HepG2 (cell line): Measurements from ENCODE around the gene INO80B. TPM values are rescaled to one million over a fixed set of nuclear protein-coding genes. Genes with fewer than 3 reads are reported as not detected.
A peak's percentile ranks its signal among the peaks of the same experiment; 100 is the strongest.

ENCODE experiments used
- DPF2 ChIP-seq: sonication (generic); formaldehyde crosslinking; IDR thresholded peaks from 2 replicates; pipeline ENCODE4 v1.4.0; 2020; ENCODE audit warnings: mild to moderate bottlenecking, low read depth, missing genetic modification reagents, borderline replicate concordance
- FOXP1 ChIP-seq, 2 experiments: fragments of 450-650 bp in 1 of 2; IDR thresholded peaks; 2 replicates each; pipeline ENCODE4 v1.6.1; 2017 to 2018; ENCODE audit warnings: antibody characterized with exemption in 1 of 2
- GABPA ChIP-seq, 2 experiments: IDR thresholded peaks; 2 replicates each; pipeline ENCODE4 v1.6.1; 2011 to 2016; ENCODE audit warnings: low read depth in 2 of 2, low read length in 1 of 2, missing biosample characterization in 1 of 2, missing genetic modification characterization in 1 of 2
- GZF1 ChIP-seq: sonication (generic); formaldehyde crosslinking; IDR thresholded peaks from 2 replicates; pipeline ENCODE4 v1.5.1; 2020; ENCODE audit warnings: mild to moderate bottlenecking, missing genetic modification reagents
- KDM5B ChIP-seq: sonication (generic); formaldehyde crosslinking; IDR thresholded peaks from 2 replicates; pipeline ENCODE4 v1.4.0; 2020; ENCODE audit warnings: missing genetic modification reagents, mild to moderate bottlenecking, borderline replicate concordance
- KLF6 ChIP-seq: IDR thresholded peaks from 2 replicates; pipeline ENCODE4 v1.8.0; 2016; ENCODE audit warnings: missing biosample characterization, missing genetic modification reagents
- MEF2D ChIP-seq: sonication (generic); formaldehyde crosslinking; IDR thresholded peaks from 2 replicates; pipeline ENCODE4 v1.5.1; 2020; ENCODE audit warnings: mild to moderate bottlenecking, missing genetic modification reagents
- PPARG ChIP-seq: conservative IDR thresholded peaks from 2 replicates; pipeline ENCODE4 v1.6.1; 2016; ENCODE audit warnings: missing biosample characterization, missing genetic modification reagents
- RFX3 ChIP-seq: IDR thresholded peaks from 2 replicates; pipeline ENCODE4 v1.6.1; 2016; ENCODE audit warnings: missing biosample characterization, missing genetic modification reagents
- RFX5 ChIP-seq: IDR thresholded peaks from 2 replicates; pipeline ENCODE4 v1.6.1; 2011; ENCODE audit warnings: low read depth, low read length, improper control_type of control experiment
- RNF219 ChIP-seq: sonication (generic); formaldehyde crosslinking; IDR thresholded peaks from 2 replicates; pipeline ENCODE4 v1.5.0; 2020; ENCODE audit warnings: mild to moderate bottlenecking, missing genetic modification reagents
- SKI ChIP-seq: fragments of 450-650 bp; IDR thresholded peaks from one replicate; pipeline ENCODE4 v1.6.1; 2018; ENCODE audit warnings: mild to moderate bottlenecking; ENCODE audit not compliant: partially characterized antibody
- ZFYVE20 ChIP-seq: sonication (generic); formaldehyde crosslinking; IDR thresholded peaks from 2 replicates; pipeline ENCODE4 v1.8.0; 2023; ENCODE audit warnings: low read depth, mild to moderate bottlenecking, moderate library complexity, missing genetic modification reagents, borderline replicate concordance
- ZNF138 ChIP-seq: sonication (generic); formaldehyde crosslinking; IDR thresholded peaks from 2 replicates; pipeline ENCODE4 v1.5.0; 2020; ENCODE audit warnings: mild to moderate bottlenecking, low read depth, missing genetic modification reagents
- ZNF557 ChIP-seq: sonication (generic); formaldehyde crosslinking; IDR thresholded peaks from 2 replicates; pipeline ENCODE4 v1.4.0; 2020; ENCODE audit warnings: missing genetic modification reagents
- ZNF574 ChIP-seq: sonication (generic); formaldehyde crosslinking; IDR thresholded peaks from 2 replicates; pipeline ENCODE4 v1.4.0; 2020; ENCODE audit warnings: missing genetic modification reagents
- ZNF670 ChIP-seq: sonication (generic); formaldehyde crosslinking; IDR thresholded peaks from 2 replicates; pipeline ENCODE4 v1.8.0; 2022; ENCODE audit warnings: mild to moderate bottlenecking, missing genetic modification reagents, borderline replicate concordance
- ZNF781 ChIP-seq: sonication (generic); formaldehyde crosslinking; IDR thresholded peaks from 2 replicates; pipeline ENCODE4 v1.5.1; 2020; ENCODE audit warnings: borderline replicate concordance, mild to moderate bottlenecking, missing genetic modification reagents; ENCODE audit errors: not compliant biosample characterization
- ZSCAN21 ChIP-seq: sonication (generic); formaldehyde crosslinking; IDR thresholded peaks from 2 replicates; pipeline ENCODE4 v1.8.0; 2022; ENCODE audit warnings: mild to moderate bottlenecking, missing genetic modification reagents, moderate library complexity, borderline replicate concordance
- polyA plus RNA-seq, 8 experiments: library from polyadenylated mRNA; depleted of rRNA in 3 of 8; stranded (reverse) in 7 of 8; unstranded in 1 of 8; fragments of >200 nt; fragmentation: Illumina TruSeq in 4 of 8; extraction: Trizol in 4 of 8; gene quantifications; 2 replicates each; pipeline versions ENCODE4 v1.2.1 to v1.2.3, GENCODE V29; 2011 to 2016; ENCODE audit warnings: low read depth in 4 of 8, missing spikeins in 1 of 8, mixed read lengths in 1 of 8; ENCODE audit not compliant: insufficient read depth in 1 of 8
- total RNA-seq, 5 experiments: library from RNA; depleted of rRNA; stranded (reverse); fragments of >200 nt; fragmentation: Illumina TruSeq; extraction: Trizol; gene quantifications; 2 replicates each; pipeline ENCODE4 v1.2.3, GENCODE V29; 2016; ENCODE audit warnings: low read depth in 1 of 5
- TF ChIP-seq, protein P1 (sequence below): IDR thresholded peaks from 2 replicates; pipeline ENCODE4 v1.6.1; 2018; ENCODE audit warnings: missing genetic modification reagents, mild to moderate bottlenecking, missing compliant biosample characterization
- TF ChIP-seq, protein P2 (sequence below): sonication (generic); formaldehyde crosslinking; IDR thresholded peaks from 2 replicates; pipeline ENCODE4 v1.8.0; 2022; ENCODE audit warnings: mild to moderate bottlenecking, missing genetic modification reagents

INO80B gene
- total and polyA plus RNA-seq, 2 of the 13 experiments (the other 11 are each of a cell fraction or from before 2014, with no cell fraction given), result 6.2 to 14.5 TPM

- TF ChIP-seq GABPA (IDR thresholded peaks at IDR 0.05; ENCODE audit: low read depth, low read length) (no peak), GABPA (CRISPR knock-in tag; IDR thresholded peaks at IDR 0.05; ENCODE audit: low read depth) (no peak), ZNF557 (no peak), KDM5B (CRISPR knock-in tag) (no peak), RNF219 (CRISPR knock-in tag) (0 out of 2 replicates have a peak, but pooled peaks have one; percentile 32), GZF1 (CRISPR knock-in tag) (no peak), MEF2D (CRISPR knock-in tag) (peak; percentile 67; the same call in 1 of the 2 replicates), KLF6 (CRISPR knock-in tag) (peak; percentile 73; the same call in 1 of the 2 replicates), RFX5 (no peak), ZNF781 (CRISPR knock-in tag) (peak; percentile 39), DPF2 (no peak), ZNF574 (CRISPR knock-in tag) (0 out of 2 replicates have a peak, but pooled peaks have one; percentile 27), SKI (peak; percentile 45), ZSCAN21 (CRISPR knock-in tag) (no peak), FOXP1 (IDR thresholded peaks at IDR 0.05) (no peak), FOXP1 (CRISPR knock-in tag; IDR thresholded peaks at IDR 0.05) (no peak), PPARG (CRISPR knock-in tag) (peak; percentile 39; the same call in 1 of the 2 replicates), ZFYVE20 (no peak), ZNF670 (no peak), ZNF138 (CRISPR knock-in tag) (no peak), RFX3 (no peak)
- TF ChIP-seq, protein P1, sequence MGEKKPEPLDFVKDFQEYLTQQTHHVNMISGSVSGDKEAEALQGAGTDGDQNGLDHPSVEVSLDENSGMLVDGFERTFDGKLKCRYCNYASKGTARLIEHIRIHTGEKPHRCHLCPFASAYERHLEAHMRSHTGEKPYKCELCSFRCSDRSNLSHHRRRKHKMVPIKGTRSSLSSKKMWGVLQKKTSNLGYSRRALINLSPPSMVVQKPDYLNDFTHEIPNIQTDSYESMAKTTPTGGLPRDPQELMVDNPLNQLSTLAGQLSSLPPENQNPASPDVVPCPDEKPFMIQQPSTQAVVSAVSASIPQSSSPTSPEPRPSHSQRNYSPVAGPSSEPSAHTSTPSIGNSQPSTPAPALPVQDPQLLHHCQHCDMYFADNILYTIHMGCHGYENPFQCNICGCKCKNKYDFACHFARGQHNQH (CRISPR knock-in tag), result no peak
- TF ChIP-seq, protein P2, sequence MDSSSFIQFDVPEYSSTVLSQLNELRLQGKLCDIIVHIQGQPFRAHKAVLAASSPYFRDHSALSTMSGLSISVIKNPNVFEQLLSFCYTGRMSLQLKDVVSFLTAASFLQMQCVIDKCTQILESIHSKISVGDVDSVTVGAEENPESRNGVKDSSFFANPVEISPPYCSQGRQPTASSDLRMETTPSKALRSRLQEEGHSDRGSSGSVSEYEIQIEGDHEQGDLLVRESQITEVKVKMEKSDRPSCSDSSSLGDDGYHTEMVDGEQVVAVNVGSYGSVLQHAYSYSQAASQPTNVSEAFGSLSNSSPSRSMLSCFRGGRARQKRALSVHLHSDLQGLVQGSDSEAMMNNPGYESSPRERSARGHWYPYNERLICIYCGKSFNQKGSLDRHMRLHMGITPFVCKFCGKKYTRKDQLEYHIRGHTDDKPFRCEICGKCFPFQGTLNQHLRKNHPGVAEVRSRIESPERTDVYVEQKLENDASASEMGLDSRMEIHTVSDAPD (CRISPR knock-in tag), result no peak; the same call in 1 of the 2 replicates
Measured at GRCh38 chr2:74447230-74447999, 7.5 kb upstream of the INO80B start (continued).
